PC-9 (cell line): Measurements from ENCODE around the gene COL4A6.

ENCODE experiments used
- CTCF ChIP-seq: fragments of 200-600 bp; sonication (generic); conservative IDR thresholded peaks from 2 replicates; pipeline ENCODE4 v1.6.1; 2017; ENCODE audit warnings: mixed run types, antibody characterized with exemption, mild to moderate bottlenecking, moderate library complexity
- EZH2 ChIP-seq: fragments of 200-600 bp; sonication (generic); IDR thresholded peaks from 2 replicates; pipeline ENCODE4 v1.8.0; 2017; ENCODE audit warnings: antibody characterized with exemption, low read depth

GRCh38 chrX:108439426-108439942 is 1.3 kb upstream of the COL4A6 start, which contains the start of gene COL4A5:
- TF ChIP-seq CTCF (no peak), EZH2 (no peak)
